HCT116 (cell line): ENCODE results near the gene CDK11B. TPM values are rescaled to one million over a fixed set of nuclear protein-coding genes. Genes with fewer than 3 reads are reported as not detected.

ENCODE experiments used
- ATAC-seq: fragments of 200-7000 bp; cut with Tn5 transposase; 2 replicates; pipeline ENCODE4 v1.9.1; 2020; ENCODE audit warnings: mild to moderate bottlenecking, moderate library complexity
- BruUV-seq: library from RNA; stranded (reverse); fragments of 400-500 nt; replicated peaks from 2 replicates; lab custom pipeline; 2021; lab: Mats Ljungman, UMichigan
- CTCF ChIA-PET: fragments of 300-600 bp; sonication (Branson Sonifier 250); formaldehyde crosslinking; loops from one replicate; lab custom pipeline; 2021; ENCODE audit warnings: antibody characterized with exemption; lab: Charles Lee
- POLR2A ChIA-PET: fragments of 300-600, 350-600 bp; sonication (Branson Sonifier 250); formaldehyde crosslinking; loops from one replicate; lab custom pipeline; 2021; ENCODE audit warnings: antibody characterized with exemption; lab: Charles Lee
- RAD21 ChIA-PET, 2 experiments: fragments of 300-600 bp; sonication (Branson Sonifier 250); formaldehyde crosslinking; loops; one replicate each; lab custom pipeline; 2023; ENCODE audit warnings: low total read pairs in 2 of 2; ENCODE audit not compliant: uncharacterized antibody in 2 of 2, unreplicated experiment in 2 of 2, low non-redundant PET in 1 of 2; lab: Charles Lee
- DNase-seq: peaks from one replicate; pipeline ENCODE4 v3.0.0-alpha.2; 2010; ENCODE audit warnings: low read depth, low spot score
- H2AFZ ChIP-seq: fragments of 200-600 bp; shearing (Covaris generic), sonication (generic); 2 replicates; pipeline ENCODE4 v1.6.1; 2017; ENCODE audit warnings: low read depth, mixed run types, mixed read lengths, antibody characterized with exemption, low read length; ENCODE audit not compliant: poor library complexity, severe bottlenecking
- H3K27ac ChIP-seq: 2 replicates; pipeline ENCODE4 v1.5.1; 2012; ENCODE audit warnings: low read depth, low read length
- H3K27me3 ChIP-seq: fragments of 200-600 bp; sonication (generic); 2 replicates; pipeline ENCODE4 v1.6.1; 2016; ENCODE audit warnings: mixed run types, low read length, mixed read lengths; ENCODE audit not compliant: insufficient read depth
- H3K36me3 ChIP-seq, 2 experiments: fragments of 200-500 bp in 1 of 2; fragments of 200-600 bp in 1 of 2; sonication (Bioruptor generic) in 1 of 2; sonication (generic) in 1 of 2; 2 replicates each; pipeline versions ENCODE4 v1.5.1 to v1.6.1; 2014 to 2016; ENCODE audit warnings: low read length in 2 of 2, inconsistent platforms in 1 of 2, mixed read lengths in 1 of 2, mixed run types in 1 of 2; ENCODE audit not compliant: insufficient read depth in 2 of 2, control insufficient read depth in 1 of 2
- H3K4me1 ChIP-seq, 2 experiments: fragments of 200-600 bp in 1 of 2; sonication (generic) in 1 of 2; 2 replicates each; pipeline versions ENCODE4 v1.5.1 to v1.6.1; 2012 to 2017; ENCODE audit warnings: low read length in 2 of 2, inconsistent platforms in 1 of 2, mild to moderate bottlenecking in 1 of 2, mixed read lengths in 1 of 2, mixed run types in 1 of 2, moderate library complexity in 1 of 2; ENCODE audit not compliant: insufficient read depth in 2 of 2, control insufficient read depth in 1 of 2
- H3K4me2 ChIP-seq: fragments of 200-600 bp; sonication (generic); 2 replicates; pipeline ENCODE4 v1.6.1; 2017; ENCODE audit warnings: mixed run types, low read length, mixed read lengths
- H3K4me3 ChIP-seq, 2 experiments: fragments of 200-600 bp in 1 of 2; sonication (generic) in 1 of 2; replicated peaks in 1 of 2; 2 replicates each; pipeline ENCODE4 v1.5.1; 2011 to 2016; ENCODE audit warnings: low read length in 2 of 2, control low read depth in 1 of 2, low read depth in 1 of 2, mild to moderate bottlenecking in 1 of 2, mixed read lengths in 1 of 2, mixed run types in 1 of 2
- H3K79me2 ChIP-seq: fragments of 200-600 bp; sonication (generic); 2 replicates; pipeline ENCODE4 v1.6.1; 2017; ENCODE audit warnings: mild to moderate bottlenecking, mixed run types, low read length, moderate library complexity, mixed read lengths; ENCODE audit not compliant: insufficient read depth
- H3K9ac ChIP-seq: fragments of 200-600 bp; sonication (generic); 2 replicates; pipeline ENCODE4 v1.6.1; 2016; ENCODE audit warnings: low read length, mixed read lengths
- H3K9me2 ChIP-seq: fragments of 200-600 bp; sonication (generic), shearing (Covaris generic); 2 replicates; pipeline ENCODE4 v1.6.1; 2017; ENCODE audit warnings: mixed run types, mild to moderate bottlenecking, moderate library complexity; ENCODE audit not compliant: insufficient read depth
- H3K9me3 ChIP-seq, 2 experiments: fragments of 200-500 bp in 1 of 2; fragments of 200-600 bp in 1 of 2; sonication (Bioruptor generic) in 1 of 2; sonication (generic) in 1 of 2; 2 replicates each; pipeline ENCODE4 v1.6.1; 2014 to 2017; ENCODE audit warnings: low read length in 2 of 2, mixed read lengths in 2 of 2, inconsistent platforms in 1 of 2, low read depth in 1 of 2, mild to moderate bottlenecking in 1 of 2, mixed run types in 1 of 2, moderate library complexity in 1 of 2; ENCODE audit not compliant: control insufficient read depth in 1 of 2, insufficient read depth in 1 of 2
- H4K20me1 ChIP-seq: fragments of 200-600 bp; sonication (generic), shearing (Covaris generic); 2 replicates; pipeline ENCODE4 v1.6.1; 2017; ENCODE audit warnings: mixed run types, mild to moderate bottlenecking, moderate library complexity; ENCODE audit not compliant: insufficient read depth
- ATF3 ChIP-seq: IDR thresholded peaks from 2 replicates; pipeline ENCODE4 v1.6.1; 2012
- CBX3 ChIP-seq: IDR thresholded peaks from 2 replicates; pipeline ENCODE4 v1.6.1; 2012; ENCODE audit warnings: low read depth
- CEBPB ChIP-seq: IDR thresholded peaks from 2 replicates; pipeline ENCODE4 v1.6.1; 2012; ENCODE audit warnings: low read depth
- EZH2phosphoT487 ChIP-seq: fragments of 200-600 bp; IDR thresholded peaks from 2 replicates; pipeline ENCODE4 v1.6.1; 2018; ENCODE audit warnings: antibody characterized with exemption, borderline replicate concordance
- JUND ChIP-seq: IDR thresholded peaks from 2 replicates; pipeline ENCODE4 v1.6.1; 2012
- RAD21 ChIP-seq: IDR thresholded peaks from 2 replicates; pipeline ENCODE4 v1.6.1; 2012; ENCODE audit warnings: low read depth, mild to moderate bottlenecking
- REST ChIP-seq: IDR thresholded peaks from 2 replicates; pipeline ENCODE4 v1.6.1; 2012; ENCODE audit warnings: low read depth
- SIN3A ChIP-seq: IDR thresholded peaks from 2 replicates; pipeline ENCODE4 v1.6.1; 2012; ENCODE audit warnings: low read depth
- SP1 ChIP-seq: IDR thresholded peaks from 2 replicates; pipeline ENCODE4 v1.6.1; 2012; ENCODE audit warnings: low read depth
- TCF7L2 ChIP-seq: IDR thresholded peaks from 2 replicates; pipeline ENCODE4 v1.7.0; 2011; ENCODE audit warnings: borderline replicate concordance, inconsistent platforms; ENCODE audit not compliant: insufficient read depth, insufficient read length; ENCODE audit errors: extremely low read depth
- intact Hi-C: fragments of 100-400 bp; cut with micrococcal nuclease; formaldehyde crosslinking; loops from 2 replicates; pipeline ENCODE4 v1.10.0; 2022
- total RNA-seq: library from RNA; stranded (reverse); gene quantifications from one replicate; pipeline ENCODE4 v1.2.1, GENCODE V29; 2021; ENCODE audit not compliant: unreplicated experiment

The CDK11B gene
- total RNA-seq, 1 experiment from 2014 or later, result 31.5 TPM

- intact Hi-C loops, result no loop called here
- no peaks in the 10 kb centered on the region for H3K9me3 ChIP-seq
- H3K9ac ChIP-seq, result no peak overlapping the region
- no peaks in the 10 kb centered on the region for H3K36me3 ChIP-seq
- H3K27me3 ChIP-seq, result no peaks in the 10 kb centered on the region
- TF ChIP-seq CEBPB, result no peak
- TF ChIP-seq SP1, result no peak
- no peak for TF ChIP-seq JUND
- TF ChIP-seq TCF7L2, result no peak
- TF ChIP-seq EZH2phosphoT487, result no peak
- no peak for TF ChIP-seq SIN3A
- no peak for TF ChIP-seq ATF3
- no peak for TF ChIP-seq RAD21
- no peak for TF ChIP-seq REST
- no peak for TF ChIP-seq CBX3
- no peak overlapping the region for H3K4me2 ChIP-seq
- peaks cover 15% of the 10 kb centered on the region; the same call in 1 of the 2 replicates for H3K79me2 ChIP-seq
- POLR2A ChIA-PET, result no interaction called here
- no peaks in the 10 kb centered on the region for H3K9me2 ChIP-seq
- H3K4me1 ChIP-seq, result peaks cover 19 to 23% of the 10 kb centered on the region in 2 experiments
- DNase-seq (no peak), ATAC-seq (no peak)
- RAD21 ChIA-PET, result no interaction called here
- no peaks in the 10 kb centered on the region for H4K20me1 ChIP-seq
- H3K4me3 ChIP-seq, result no peak overlapping the region
- no TSS peak for BruUV-seq
- no peak overlapping the region for H2AFZ ChIP-seq
- CTCF ChIA-PET, result no interaction called here
- H3K27ac ChIP-seq, result no peak overlapping the region
Observed at GRCh38 chr1:1684031-1684681, 25.4 kb upstream of the CDK11B start.
